Gastrocnemius medialis (tissue), 4 donors: Measurements from ENCODE around the gene HEPHL1.

Experiments used
- POLR2A ChIP-seq, 2 donors: fragments of 450-650 bp; IDR thresholded peaks; one replicate each; pipeline ENCODE4 v1.6.1; 2017; ENCODE audit warnings: antibody characterized with exemption in 2 of 2, mild to moderate bottlenecking in 2 of 2, moderate library complexity in 2 of 2
- TF ChIP-seq, protein P1 (sequence below), 5 experiments: fragments of 450-650 bp in 3 of 5; fragments of 200-600 bp in 2 of 5; sonication (generic) in 2 of 5; IDR thresholded peaks in 4 of 5; conservative IDR thresholded peaks in 1 of 5; 1 replicate in 4 of 5; 2 replicates in 1 of 5; pipeline ENCODE4 v1.5.1; 2016 to 2019; ENCODE audit warnings: antibody characterized with exemption in 5 of 5, mild to moderate bottlenecking in 3 of 5, moderate library complexity in 3 of 5

GRCh38 chr11:94103471-94103870 is 82.3 kb downstream of the HEPHL1 start:
- TF ChIP-seq, protein P1, sequence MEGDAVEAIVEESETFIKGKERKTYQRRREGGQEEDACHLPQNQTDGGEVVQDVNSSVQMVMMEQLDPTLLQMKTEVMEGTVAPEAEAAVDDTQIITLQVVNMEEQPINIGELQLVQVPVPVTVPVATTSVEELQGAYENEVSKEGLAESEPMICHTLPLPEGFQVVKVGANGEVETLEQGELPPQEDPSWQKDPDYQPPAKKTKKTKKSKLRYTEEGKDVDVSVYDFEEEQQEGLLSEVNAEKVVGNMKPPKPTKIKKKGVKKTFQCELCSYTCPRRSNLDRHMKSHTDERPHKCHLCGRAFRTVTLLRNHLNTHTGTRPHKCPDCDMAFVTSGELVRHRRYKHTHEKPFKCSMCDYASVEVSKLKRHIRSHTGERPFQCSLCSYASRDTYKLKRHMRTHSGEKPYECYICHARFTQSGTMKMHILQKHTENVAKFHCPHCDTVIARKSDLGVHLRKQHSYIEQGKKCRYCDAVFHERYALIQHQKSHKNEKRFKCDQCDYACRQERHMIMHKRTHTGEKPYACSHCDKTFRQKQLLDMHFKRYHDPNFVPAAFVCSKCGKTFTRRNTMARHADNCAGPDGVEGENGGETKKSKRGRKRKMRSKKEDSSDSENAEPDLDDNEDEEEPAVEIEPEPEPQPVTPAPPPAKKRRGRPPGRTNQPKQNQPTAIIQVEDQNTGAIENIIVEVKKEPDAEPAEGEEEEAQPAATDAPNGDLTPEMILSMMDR (IDR thresholded peaks at IDR 0.05 in 4 of 5, conservative IDR thresholded peaks at IDR 0.05 in 1 of 5) = no peak
- TF ChIP-seq POLR2A (IDR thresholded peaks at IDR 0.05) = no peak
